HL-60 (cell line): ENCODE measurements around the gene CAMK2D.

Experiments used
- DNase-seq, 2 experiments: peaks; one replicate each; pipeline ENCODE4 v3.0.0-alpha.2; 2010 to 2020; ENCODE audit warnings: low read depth in 1 of 2, low spot score in 1 of 2
- H3K27ac ChIP-seq: fragments of 250-450 bp; sonication (Bioruptor Pico); replicated peaks from 2 replicates; pipeline ENCODE4 v1.5.1; 2020; ENCODE audit warnings: mild to moderate bottlenecking, moderate library complexity
- H3K27me3 ChIP-seq: fragments of 250-450 bp; sonication (Bioruptor Pico); 2 replicates; pipeline ENCODE4 v1.5.1; 2021; ENCODE audit warnings: mild to moderate bottlenecking, moderate library complexity; ENCODE audit not compliant: insufficient read depth, poor library complexity, severe bottlenecking
- H3K4me3 ChIP-seq: replicated peaks from 2 replicates; pipeline ENCODE4 v1.5.1; 2011; ENCODE audit warnings: mild to moderate bottlenecking, control low read depth, low read length; ENCODE audit not compliant: insufficient read depth
- CTCF ChIP-seq: IDR thresholded peaks from one replicate; pipeline ENCODE4 v1.5.1; 2011; ENCODE audit warnings: low read length, control low read depth, inconsistent platforms; ENCODE audit not compliant: insufficient read depth
- GABPA ChIP-seq: IDR thresholded peaks from 2 replicates; pipeline ENCODE4 v1.6.1; 2012; ENCODE audit warnings: low read depth
- POLR2AphosphoS5 ChIP-seq: IDR thresholded peaks from 2 replicates; pipeline ENCODE4 v1.6.1; 2012; ENCODE audit warnings: low read depth
- REST ChIP-seq: IDR thresholded peaks from 2 replicates; pipeline ENCODE4 v1.6.1; 2012; ENCODE audit warnings: low read depth; ENCODE audit not compliant: insufficient replicate concordance
- SPI1 ChIP-seq: IDR thresholded peaks from 2 replicates; pipeline ENCODE4 v1.6.1; 2012; ENCODE audit warnings: low read depth, mild to moderate bottlenecking, borderline replicate concordance

Gene CAMK2D

GRCh38 chr4:113574636-113575103 is 186.9 kb downstream of the CAMK2D start:
- no peak for DNase-seq
- TF ChIP-seq CTCF (no peak), GABPA (no peak), REST (no peak), SPI1 (no peak)
- H3K4me3 ChIP-seq: no peak overlapping the region
- H3K27ac ChIP-seq: no peak overlapping the region
- H3K27me3 ChIP-seq: no peaks in the 10 kb centered on the region

GRCh38 chr4:113572620-113573019 is 188.9 kb downstream of the CAMK2D start:
- H3K27ac ChIP-seq: no peak overlapping the region
- no peaks in the 10 kb centered on the region for H3K27me3 ChIP-seq
- TF ChIP-seq GABPA (no peak), POLR2AphosphoS5 (no peak), CTCF (no peak), REST (no peak), SPI1 (no peak)
- no peak for DNase-seq
- no peak overlapping the region for H3K4me3 ChIP-seq

GRCh38 chr4:113566015-113566795 is 195.3 kb downstream of the CAMK2D start:
- TF ChIP-seq SPI1: no peak
- TF ChIP-seq POLR2AphosphoS5: no peak
- no peak for TF ChIP-seq REST
- no peak for TF ChIP-seq GABPA
- TF ChIP-seq CTCF: no peak
- DNase-seq: no peak
- Histone ChIP-seq H3K27me3 (peaks cover 6% of the 10 kb centered on the region), H3K27ac (no peak overlapping the region), H3K4me3 (no peak overlapping the region)
